Measurements from ENCODE around the gene BSPRY. TPM values are rescaled to one million over a fixed set of nuclear protein-coding genes. Genes with fewer than 3 reads are reported as not detected.

Gene BSPRY
- total RNA-seq, 2 donors from 2014 or later: 0.48 to 3.8 TPM

GRCh38 chr9:113390192-113390960 is 41.0 kb downstream of the BSPRY start:
- DNase-seq (ENCODE audit: low spot score): no peak
- Histone ChIP-seq H3K4me3 (no peak overlapping the region), H3K36me3 (peaks cover 51% of the 10 kb centered on the region)

GRCh38 chr9:113391917-113392316 is 42.6 kb downstream of the BSPRY start:
- TF ChIP-seq CTCF (IDR thresholded peaks at IDR 0.05): no peak
- DNase-seq (ENCODE audit: low spot score): no peak
- Histone ChIP-seq H3K9me3 (no peaks in the 10 kb centered on the region), H3K27me3 (no peaks in the 10 kb centered on the region), H3K27ac (no peak overlapping the region), H3K4me3 (no peak overlapping the region), H3K4me1 (no peaks in the 10 kb centered on the region), H3K36me3 (peaks cover 50% of the 10 kb centered on the region)

More at GRCh38 chr9:113390192-113390960, 41.0 kb downstream of the BSPRY start:
- no peak overlapping the region for H3K27ac ChIP-seq
- H3K27me3 ChIP-seq: no peaks in the 10 kb centered on the region
- H3K9me3 ChIP-seq: no peaks in the 10 kb centered on the region
- H3K4me1 ChIP-seq: no peaks in the 10 kb centered on the region
- no peak for TF ChIP-seq CTCF (IDR thresholded peaks at IDR 0.05)

- Histone ChIP-seq H3K9me3 (no peaks in the 10 kb centered on the region), H3K4me3 (no peak overlapping the region), H3K36me3 (peaks cover 38% of the 10 kb centered on the region), H3K27me3 (no peaks in the 10 kb centered on the region), H3K4me1 (peaks cover 0 to 2% of the 10 kb centered on the region in 2 donors), H3K27ac (no peak overlapping the region)
- no peak for DNase-seq (ENCODE audit: low spot score)
- TF ChIP-seq CTCF (IDR thresholded peaks at IDR 0.05): no peak
Measured at GRCh38 chr9:113393281-113393680, 43.9 kb downstream of the BSPRY start.

GRCh38 chr9:113395000-113395861 is 45.9 kb downstream of the BSPRY start:
- Histone ChIP-seq H3K4me1 (peaks cover 0 to 21% of the 10 kb centered on the region in 2 donors), H3K9me3 (no peaks in the 10 kb centered on the region), H3K4me3 (no peak overlapping the region), H3K27ac (no peak overlapping the region), H3K36me3 (peaks cover 18% of the 10 kb centered on the region), H3K27me3 (no peaks in the 10 kb centered on the region)
- DNase-seq (ENCODE audit: low spot score): no peak
- TF ChIP-seq CTCF (IDR thresholded peaks at IDR 0.05): no peak

GRCh38 chr9:113397203-113397631 is 47.9 kb downstream of the BSPRY start:
- no peaks in the 10 kb centered on the region for H3K9me3 ChIP-seq
- no peak for DNase-seq (ENCODE audit: low spot score)
- no peak for TF ChIP-seq CTCF (IDR thresholded peaks at IDR 0.05)
- no peaks in the 10 kb centered on the region for H3K27me3 ChIP-seq
- H3K4me1 ChIP-seq: peaks cover 0 to 31% of the 10 kb centered on the region in 2 donors
- peaks cover 4% of the 10 kb centered on the region for H3K36me3 ChIP-seq
- no peak overlapping the region for H3K27ac ChIP-seq
- no peak overlapping the region for H3K4me3 ChIP-seq

Data from right atrium auricular region (tissue), 2 donors.